ENCODE data around the gene TSPYL1.

The TSPYL1 gene

GRCh38 chr6:116301104-116301503 is 21.4 kb upstream of the TSPYL1 start:
- TF ChIP-seq CSRNP3 (CRISPR knock-in tag; IDR thresholded peaks at IDR 0.05) (no peak), PPARA (CRISPR knock-in tag; IDR thresholded peaks at IDR 0.05; ENCODE audit: borderline replicate concordance) (no peak)
- ATAC-seq, result no peak

GRCh38 chr6:116300566-116300965 is 20.8 kb upstream of the TSPYL1 start:
- no peak for ATAC-seq
- no peak for TF ChIP-seq ZFP30 (CRISPR knock-in tag; IDR thresholded peaks at IDR 0.05)
- no peak for TF ChIP-seq RARB (CRISPR knock-in tag; IDR thresholded peaks at IDR 0.05)
- no peak for TF ChIP-seq OSR1 (CRISPR knock-in tag; IDR thresholded peaks at IDR 0.05)
- no peak for TF ChIP-seq ZNF565 (CRISPR knock-in tag; conservative IDR thresholded peaks at IDR 0.05; ENCODE audit: low read depth)
- no peak for TF ChIP-seq ZC3H10 (CRISPR knock-in tag; IDR thresholded peaks at IDR 0.05)
- TF ChIP-seq TCF4 (CRISPR knock-in tag; IDR thresholded peaks at IDR 0.05; ENCODE audit: borderline replicate concordance), result no peak
- no peak for TF ChIP-seq TOX (CRISPR knock-in tag; IDR thresholded peaks at IDR 0.05; ENCODE audit: borderline replicate concordance)
- TF ChIP-seq GLIS3 (CRISPR knock-in tag; IDR thresholded peaks at IDR 0.05), result no peak
- TF ChIP-seq BACH2 (CRISPR knock-in tag; IDR thresholded peaks at IDR 0.05; ENCODE audit: borderline replicate concordance), result no peak
- TF ChIP-seq ZFP3 (CRISPR knock-in tag; IDR thresholded peaks at IDR 0.05), result no peak
- TF ChIP-seq CSDC2 (CRISPR knock-in tag; IDR thresholded peaks at IDR 0.05), result no peak
- TF ChIP-seq PPARA (CRISPR knock-in tag; IDR thresholded peaks at IDR 0.05; ENCODE audit: borderline replicate concordance), result no peak
- TF ChIP-seq ZNF70 (CRISPR knock-in tag; IDR thresholded peaks at IDR 0.05), result no peak
- no peak for TF ChIP-seq CSRNP3 (CRISPR knock-in tag; IDR thresholded peaks at IDR 0.05)
- no peak for TF ChIP-seq POU6F1 (CRISPR knock-in tag; IDR thresholded peaks at IDR 0.05; ENCODE audit: borderline replicate concordance, low read depth)
- no peak for TF ChIP-seq TSHZ2 (CRISPR knock-in tag; IDR thresholded peaks at IDR 0.05)
- no peak for TF ChIP-seq ESRRG (CRISPR knock-in tag; IDR thresholded peaks at IDR 0.05)
- no peak for TF ChIP-seq ISL1 (CRISPR knock-in tag; IDR thresholded peaks at IDR 0.05)
- no peak for TF ChIP-seq ZNF8 (CRISPR knock-in tag; IDR thresholded peaks at IDR 0.05)

GRCh38 chr6:116298973-116299372 is 19.2 kb upstream of the TSPYL1 start:
- no peak for ATAC-seq
- no peak for TF ChIP-seq ISL1 (CRISPR knock-in tag; IDR thresholded peaks at IDR 0.05)
- no peak for TF ChIP-seq ZFP3 (CRISPR knock-in tag; IDR thresholded peaks at IDR 0.05)
- TF ChIP-seq ZC3H10 (CRISPR knock-in tag; IDR thresholded peaks at IDR 0.05), result no peak
- no peak for TF ChIP-seq CREB5 (CRISPR knock-in tag; IDR thresholded peaks at IDR 0.05; ENCODE audit: low read depth)

GRCh38 chr6:116298273-116298672 is 18.5 kb upstream of the TSPYL1 start:
- ATAC-seq, result no peak
- no peak for TF ChIP-seq ZNF70 (CRISPR knock-in tag; IDR thresholded peaks at IDR 0.05)
- TF ChIP-seq CREB5 (CRISPR knock-in tag; IDR thresholded peaks at IDR 0.05; ENCODE audit: low read depth), result no peak
- no peak for TF ChIP-seq ZFP30 (CRISPR knock-in tag; IDR thresholded peaks at IDR 0.05)
- TF ChIP-seq ZFP3 (CRISPR knock-in tag; IDR thresholded peaks at IDR 0.05), result no peak
- TF ChIP-seq POU6F1 (CRISPR knock-in tag; IDR thresholded peaks at IDR 0.05; ENCODE audit: borderline replicate concordance, low read depth), result no peak
- TF ChIP-seq PPARA (CRISPR knock-in tag; IDR thresholded peaks at IDR 0.05; ENCODE audit: borderline replicate concordance), result no peak
- TF ChIP-seq GLIS3 (CRISPR knock-in tag; IDR thresholded peaks at IDR 0.05), result no peak
- no peak for TF ChIP-seq BACH2 (CRISPR knock-in tag; IDR thresholded peaks at IDR 0.05; ENCODE audit: borderline replicate concordance)
- no peak for TF ChIP-seq CSDC2 (CRISPR knock-in tag; IDR thresholded peaks at IDR 0.05)
- TF ChIP-seq OSR1 (CRISPR knock-in tag; IDR thresholded peaks at IDR 0.05), result no peak
- no peak for TF ChIP-seq CSRNP3 (CRISPR knock-in tag; IDR thresholded peaks at IDR 0.05)
- no peak for TF ChIP-seq TCF4 (CRISPR knock-in tag; IDR thresholded peaks at IDR 0.05; ENCODE audit: borderline replicate concordance)
